ENCODE measurements around the gene TEX2.

TEX2 gene

GRCh38 chr17:64110379-64111152, 152.5 kb downstream of the TEX2 start:
- no peak for DNase-seq

- no peak for DNase-seq
Measured at GRCh38 chr17:64109400-64109799, 153.7 kb downstream of the TEX2 start.

GRCh38 chr17:64107500-64108236, 155.4 kb downstream of the TEX2 start:
- DNase-seq = peak; percentile 69 to 76

DNA sequence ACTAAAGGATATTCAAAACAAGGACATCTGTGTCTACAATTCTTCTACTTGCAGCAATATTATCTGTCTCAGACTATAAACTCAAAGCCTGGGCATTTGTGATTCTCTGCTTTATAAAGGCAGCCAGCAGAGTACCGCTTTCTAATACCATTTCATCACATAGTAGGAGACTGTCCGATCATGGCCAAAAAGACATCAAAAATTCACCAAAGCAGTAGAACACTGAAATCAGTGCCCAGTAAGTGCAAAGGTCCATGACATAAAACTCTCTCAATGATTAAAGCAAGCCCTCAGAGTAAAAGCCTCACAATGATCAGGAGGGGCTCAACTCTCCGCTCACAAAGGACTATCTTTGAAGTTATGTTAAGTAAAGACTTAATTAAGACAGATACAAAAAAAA, 156.1 kb downstream of the TEX2 start:
- DNase-seq = no peak

DNA sequence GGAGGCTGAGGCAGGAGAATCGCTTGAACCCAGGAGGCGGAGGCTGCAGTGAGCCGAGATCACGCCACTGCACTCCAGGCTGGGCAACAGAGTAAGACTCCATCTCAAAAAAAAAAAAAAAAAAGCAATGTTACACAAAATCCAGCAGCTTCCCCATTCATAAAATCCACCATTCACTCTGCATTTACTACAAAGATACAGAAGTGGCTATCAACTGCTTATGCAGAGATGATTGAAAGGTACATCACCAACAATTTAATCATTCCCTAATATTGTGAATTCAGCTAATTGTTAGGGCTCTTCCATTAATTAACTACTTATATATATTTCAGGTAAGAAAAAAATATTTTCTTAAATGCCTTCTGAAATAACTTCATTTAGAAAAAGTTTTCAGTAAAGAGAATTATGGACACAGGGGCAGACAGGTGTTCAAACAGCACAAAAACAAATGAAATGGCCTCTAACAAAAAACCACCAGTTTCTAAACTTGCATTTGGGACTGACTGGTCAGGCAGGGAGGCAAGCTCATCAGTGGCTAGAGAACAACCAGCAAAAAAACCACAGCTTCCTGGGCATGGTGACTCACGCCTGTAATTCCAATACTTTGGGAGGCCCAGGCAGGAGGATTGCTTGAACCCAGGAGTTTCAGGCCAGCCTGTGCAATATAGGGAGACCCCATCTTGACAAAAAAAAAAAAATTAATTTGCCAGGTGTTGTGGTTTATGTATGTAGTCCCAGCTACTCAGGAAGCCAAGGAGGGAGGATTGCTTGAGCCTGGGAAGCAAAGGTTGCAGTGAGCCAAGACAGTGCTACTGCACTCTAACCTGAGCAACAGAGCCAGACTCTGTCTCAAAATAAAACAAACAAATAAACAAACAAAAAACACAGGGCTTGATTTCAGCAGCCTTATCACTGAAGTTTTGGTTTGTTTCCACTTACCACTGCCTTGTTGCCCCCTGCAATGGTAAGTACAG, 159.4 kb downstream of the TEX2 start:
- DNase-seq = peak; percentile 77 to 88

- DNase-seq = no peak
Measured at GRCh38 chr17:64102627-64103390, 160.3 kb downstream of the TEX2 start.

GRCh38 chr17:64099543-64099942, 163.5 kb downstream of the TEX2 start:
- DNase-seq = no peak

Data from AML-193 (cell line).